CD4-positive, alpha-beta T cell (primary cell): ENCODE measurements around the gene PLCD1. TPM values are rescaled to one million over a fixed set of nuclear protein-coding genes. Genes with fewer than 3 reads are reported as not detected.

ENCODE experiments used
- ATAC-seq: fragments of 200-7000 bp; cut with Tn5 transposase; one replicate; pipeline ENCODE4 v1.10.0; 2022; ENCODE audit warnings: mild to moderate bottlenecking; ENCODE audit not compliant: poor library complexity
- CTCF ChIA-PET: fragments of 350-600 bp; sonication (Branson Sonifier 250); formaldehyde crosslinking; loops from one replicate; lab custom pipeline; 2021; ENCODE audit warnings: antibody characterized with exemption, inconsistent platforms; lab: Charles Lee
- POLR2A ChIA-PET: fragments of 350-600 bp; sonication (Branson Sonifier 250); formaldehyde crosslinking; loops from one replicate; lab custom pipeline; 2021; ENCODE audit warnings: antibody characterized with exemption, inconsistent platforms; lab: Charles Lee
- DNase-seq, 14 experiments: peaks; one replicate each; pipeline ENCODE4 v3.0.0-alpha.2; 2013 to 2020; ENCODE audit warnings: mixed read lengths in 2 of 14
- H3K27ac ChIP-seq, 2 donors: one replicate each; pipeline versions ENCODE4 v1.5.1 to v1.7.0; 2013; ENCODE audit warnings: low read length in 2 of 2, low read depth in 1 of 2, mild to moderate bottlenecking in 1 of 2
- H3K27me3 ChIP-seq, 2 experiments: 1 replicate in 1 of 2; 2 replicates in 1 of 2; pipeline versions ENCODE4 v1.6.1 to v1.7.0; 2013; ENCODE audit warnings: low read length in 2 of 2, control low read depth in 1 of 2, mild to moderate bottlenecking in 1 of 2, moderate library complexity in 1 of 2; ENCODE audit not compliant: insufficient read depth in 2 of 2, control insufficient read depth in 1 of 2
- H3K36me3 ChIP-seq: one replicate; pipeline ENCODE4 v1.6.1; 2013; ENCODE audit warnings: low read length, control low read depth; ENCODE audit not compliant: insufficient read depth
- H3K4me1 ChIP-seq: one replicate; pipeline ENCODE4 v1.6.1; 2013; ENCODE audit warnings: low read length, control low read depth; ENCODE audit not compliant: insufficient read depth
- H3K4me3 ChIP-seq: one replicate; pipeline ENCODE4 v1.5.1; 2013; ENCODE audit warnings: mild to moderate bottlenecking, low read length, moderate library complexity
- H3K9me3 ChIP-seq, 2 experiments: 1 replicate in 1 of 2; 2 replicates in 1 of 2; pipeline versions ENCODE4 v1.6.1 to v1.7.0; 2013; ENCODE audit warnings: low read length in 2 of 2, mild to moderate bottlenecking in 2 of 2, control low read depth in 1 of 2, moderate library complexity in 1 of 2; ENCODE audit not compliant: control insufficient read depth in 1 of 2, insufficient read depth in 1 of 2
- H3K27ac Mint-ChIP-seq: one replicate; pipeline ENCODE4 v1.8.0; 2020; ENCODE audit warnings: mixed read lengths
- H3K27me3 Mint-ChIP-seq: one replicate; pipeline ENCODE4 v1.8.0; 2021; ENCODE audit warnings: mixed read lengths
- H3K36me3 Mint-ChIP-seq: one replicate; pipeline ENCODE4 v1.8.0; 2021; ENCODE audit warnings: low read depth, mixed read lengths
- H3K4me1 Mint-ChIP-seq: one replicate; pipeline ENCODE4 v1.8.0; 2021; ENCODE audit warnings: low read depth, mixed read lengths
- H3K4me3 Mint-ChIP-seq: one replicate; pipeline ENCODE4 v1.8.0; 2020; ENCODE audit warnings: mild to moderate bottlenecking, mixed read lengths
- H3K9me3 Mint-ChIP-seq: one replicate; pipeline ENCODE4 v1.8.0; 2020; ENCODE audit warnings: mixed read lengths
- CTCF ChIP-seq: fragments of 200-600 bp; IDR thresholded peaks from one replicate; pipeline ENCODE4 v1.8.0; 2022; ENCODE audit warnings: antibody characterized with exemption, mild to moderate bottlenecking
- intact Hi-C, 2 experiments: fragments of 100-400 bp; cut with DNase I in 1 of 2; cut with micrococcal nuclease in 1 of 2; formaldehyde crosslinking; loops; one replicate each; pipeline versions ENCODE4 v1.15.1 to v1.9.0; 2023 to 2025; cut with DNase I, micrococcal nuclease
- total RNA-seq, 174 experiments: library from RNA in 2 of 174; stranded (reverse) in 2 of 174; gene quantifications; one replicate each; pipeline ENCODE4 v1.2.3 and lab custom pipeline; 2021 to 2026

PLCD1 gene
- total RNA-seq, 2 experiments from 2014 or later: 67.0 to 69.8 TPM

GRCh38 chr3:38008971-38009580, 20.4 kb downstream of the PLCD1 start:
- Mint-ChIP-seq H3K27ac (no peak overlapping the region), H3K4me1 (peaks cover 11% of the 10 kb centered on the region), H3K27me3 (no peaks in the 10 kb centered on the region), H3K4me3 (no peak overlapping the region), H3K36me3 (peaks cover 48% of the 10 kb centered on the region), H3K9me3 (no peaks in the 10 kb centered on the region)
- no peaks in the 10 kb centered on the region for H3K9me3 ChIP-seq
- peaks cover 57% of the 10 kb centered on the region for H3K36me3 ChIP-seq
- no peak for ATAC-seq
- H3K27ac ChIP-seq: no peak overlapping the region
- no peaks in the 10 kb centered on the region for H3K27me3 ChIP-seq
- CTCF ChIA-PET: no interaction called here
- POLR2A ChIA-PET: no interaction called here
- H3K4me3 ChIP-seq: no peak overlapping the region
- peaks cover 9% of the 10 kb centered on the region for H3K4me1 ChIP-seq
- no peak for TF ChIP-seq CTCF
- no peak for DNase-seq
- intact Hi-C loops: loop anchor here in 1 of 2 experiments (10.0 kb wide), 2 partner anchors 1166 to 1376 kb away; partner anchors contain the start of gene SLC25A38

- H3K4me1 ChIP-seq: peaks cover 17% of the 10 kb centered on the region
- Mint-ChIP-seq H3K4me1 (peaks cover 14% of the 10 kb centered on the region), H3K9me3 (no peaks in the 10 kb centered on the region), H3K4me3 (no peak overlapping the region), H3K36me3 (peaks cover 43% of the 10 kb centered on the region), H3K27ac (no peak overlapping the region), H3K27me3 (no peaks in the 10 kb centered on the region)
- no peak for DNase-seq
- no peak overlapping the region for H3K27ac ChIP-seq
- no peak for ATAC-seq
- no peak for TF ChIP-seq CTCF
- POLR2A ChIA-PET: no interaction called here
- intact Hi-C loops: loop anchor here in 1 of 2 experiments (10.0 kb wide), 2 partner anchors 1167 to 1377 kb away; partner anchors contain the start of gene SLC25A38
- H3K27me3 ChIP-seq: no peaks in the 10 kb centered on the region
- H3K4me3 ChIP-seq: no peak overlapping the region
- CTCF ChIA-PET: no interaction called here
- no peaks in the 10 kb centered on the region for H3K9me3 ChIP-seq
- peaks cover 50% of the 10 kb centered on the region for H3K36me3 ChIP-seq
Observed at GRCh38 chr3:38008191-38008701, 21.2 kb downstream of the PLCD1 start.

GRCh38 chr3:38007754-38008090, 21.7 kb downstream of the PLCD1 start:
- Mint-ChIP-seq H3K27me3 (no peaks in the 10 kb centered on the region), H3K4me1 (peaks cover 19% of the 10 kb centered on the region), H3K27ac (no peak overlapping the region), H3K4me3 (no peak overlapping the region), H3K9me3 (no peaks in the 10 kb centered on the region), H3K36me3 (peaks cover 43% of the 10 kb centered on the region)
- TF ChIP-seq CTCF: no peak
- peaks cover 51% of the 10 kb centered on the region for H3K36me3 ChIP-seq
- peaks cover 22% of the 10 kb centered on the region for H3K4me1 ChIP-seq
- no peaks in the 10 kb centered on the region for H3K9me3 ChIP-seq
- ATAC-seq: no peak
- ChIA-PET CTCF (no interaction called here), POLR2A (no interaction called here)
- DNase-seq: no peak
- intact Hi-C loops: loop anchor here in 1 of 2 experiments (10.0 kb wide), 2 partner anchors 1167 to 1377 kb away; partner anchors contain the start of gene SLC25A38
- no peak overlapping the region for H3K4me3 ChIP-seq
- no peaks in the 10 kb centered on the region for H3K27me3 ChIP-seq
- H3K27ac ChIP-seq: peak overlapping the region in 1 of 2 donors; percentile 11
